Caco-2 (cell line): ENCODE measurements around the gene DEUP1. TPM values are rescaled to one million over a fixed set of nuclear protein-coding genes. Genes with fewer than 3 reads are reported as not detected.

Source experiments
- BruUV-seq: library from RNA; stranded (reverse); fragments of 400-500 nt; replicated peaks from 2 replicates; lab custom pipeline; 2021; lab: Mats Ljungman, UMichigan
- CTCF ChIA-PET: fragments of 300-600 bp; sonication (Branson Sonifier 250); formaldehyde crosslinking; loops from one replicate; lab custom pipeline; 2022; ENCODE audit warnings: antibody characterized with exemption; lab: Charles Lee
- POLR2A ChIA-PET: fragments of 300-600 bp; sonication (Branson Sonifier 250); formaldehyde crosslinking; loops from one replicate; lab custom pipeline; 2022; ENCODE audit warnings: antibody characterized with exemption; lab: Charles Lee
- DNase-seq, 2 experiments: peaks; one replicate each; pipeline versions ENCODE4 v3.0.0 to v3.0.0-alpha.2; 2020 to 2022
- H3K27me3 ChIP-seq: replicated peaks from 2 replicates; pipeline ENCODE4 v1.6.0; 2011; ENCODE audit warnings: low read length; ENCODE audit not compliant: control insufficient read depth, insufficient read depth
- H3K36me3 ChIP-seq: 2 replicates; pipeline ENCODE4 v1.5.1; 2011; ENCODE audit warnings: low read length; ENCODE audit not compliant: control insufficient read depth, insufficient read depth
- H3K4me1 ChIP-seq: fragments of 250-450 bp; sonication (Bioruptor Pico); 2 replicates; pipeline ENCODE4 v1.5.1; 2020; ENCODE audit warnings: mild to moderate bottlenecking
- H3K4me3 ChIP-seq: 2 replicates; pipeline ENCODE4 v1.5.1; 2011; ENCODE audit warnings: low read depth, mild to moderate bottlenecking, control low read depth, low read length
- H3K9me3 ChIP-seq: fragments of 250-450 bp; sonication (Bioruptor Pico); 2 replicates; pipeline ENCODE4 v1.5.1; 2020; ENCODE audit warnings: mild to moderate bottlenecking, moderate library complexity
- H3K27ac Mint-ChIP-seq: one replicate; pipeline ENCODE4 v1.8.0; 2022; ENCODE audit warnings: mixed read lengths; ENCODE audit not compliant: unreplicated experiment
- H3K27me3 Mint-ChIP-seq: one replicate; pipeline ENCODE4 v1.8.0; 2022; ENCODE audit warnings: mixed read lengths; ENCODE audit not compliant: insufficient read depth, unreplicated experiment
- H3K36me3 Mint-ChIP-seq: one replicate; pipeline ENCODE4 v1.8.0; 2022; ENCODE audit warnings: mild to moderate bottlenecking, mixed read lengths; ENCODE audit not compliant: insufficient read depth, unreplicated experiment
- H3K4me1 Mint-ChIP-seq: one replicate; pipeline ENCODE4 v1.8.0; 2022; ENCODE audit warnings: low read depth, mixed read lengths; ENCODE audit not compliant: unreplicated experiment
- H3K4me3 Mint-ChIP-seq: one replicate; pipeline ENCODE4 v1.8.0; 2022; ENCODE audit warnings: mild to moderate bottlenecking, moderate library complexity, mixed read lengths; ENCODE audit not compliant: unreplicated experiment
- H3K9me3 Mint-ChIP-seq: one replicate; pipeline ENCODE4 v1.8.0; 2022; ENCODE audit warnings: mixed read lengths; ENCODE audit not compliant: unreplicated experiment
- CTCF ChIP-seq, 2 experiments: fragments of 200-600 bp in 1 of 2; IDR thresholded peaks; 1 replicate in 1 of 2; 2 replicates in 1 of 2; pipeline versions ENCODE4 v1.5.1 to v1.8.0; 2011 to 2022; ENCODE audit warnings: antibody characterized with exemption in 1 of 2, control low read depth in 1 of 2, inconsistent platforms in 1 of 2, low read depth in 1 of 2, low read length in 1 of 2, mild to moderate bottlenecking in 1 of 2, moderate library complexity in 1 of 2; ENCODE audit not compliant: insufficient read depth in 1 of 2, severe bottlenecking in 1 of 2, unreplicated experiment in 1 of 2
- intact Hi-C: fragments of 100-400 bp; cut with micrococcal nuclease; formaldehyde crosslinking; loops from one replicate; pipeline ENCODE4 v1.10.0; 2022; ENCODE audit not compliant: unreplicated experiment
- total RNA-seq: library from RNA; stranded (reverse); gene quantifications from 2 replicates; pipeline ENCODE4 v1.2.3, GENCODE V29; 2022

Gene DEUP1
- total RNA-seq, 1 experiment from 2014 or later = 0.25 TPM

GRCh38 chr11:93476796-93477195 is 146.3 kb downstream of the DEUP1 start:
- Histone ChIP-seq H3K36me3 (no peaks in the 10 kb centered on the region), H3K4me1 (no peaks in the 10 kb centered on the region), H3K27me3 (no peaks in the 10 kb centered on the region), H3K4me3 (no peak overlapping the region), H3K9me3 (no peaks in the 10 kb centered on the region)
- H3K9me3 Mint-ChIP-seq = no peaks in the 10 kb centered on the region
- ChIA-PET POLR2A (no interaction called here), CTCF (no interaction called here)
- no peak for TF ChIP-seq CTCF (IDR thresholded peaks at IDR 0.05; ENCODE audit: insufficient read depth in 1 of 2, low read depth in 1 of 2, low read length in 1 of 2, severe bottlenecking in 1 of 2, unreplicated experiment in 1 of 2)
- H3K4me1 Mint-ChIP-seq = peaks cover 9% of the 10 kb centered on the region
- intact Hi-C loops = no loop called here
- H3K36me3 Mint-ChIP-seq = no peaks in the 10 kb centered on the region
- no peak for DNase-seq
- no peak overlapping the region for H3K27ac Mint-ChIP-seq
- no TSS peak for BruUV-seq
- H3K27me3 Mint-ChIP-seq = no peaks in the 10 kb centered on the region
- no peak overlapping the region for H3K4me3 Mint-ChIP-seq

DNA sequence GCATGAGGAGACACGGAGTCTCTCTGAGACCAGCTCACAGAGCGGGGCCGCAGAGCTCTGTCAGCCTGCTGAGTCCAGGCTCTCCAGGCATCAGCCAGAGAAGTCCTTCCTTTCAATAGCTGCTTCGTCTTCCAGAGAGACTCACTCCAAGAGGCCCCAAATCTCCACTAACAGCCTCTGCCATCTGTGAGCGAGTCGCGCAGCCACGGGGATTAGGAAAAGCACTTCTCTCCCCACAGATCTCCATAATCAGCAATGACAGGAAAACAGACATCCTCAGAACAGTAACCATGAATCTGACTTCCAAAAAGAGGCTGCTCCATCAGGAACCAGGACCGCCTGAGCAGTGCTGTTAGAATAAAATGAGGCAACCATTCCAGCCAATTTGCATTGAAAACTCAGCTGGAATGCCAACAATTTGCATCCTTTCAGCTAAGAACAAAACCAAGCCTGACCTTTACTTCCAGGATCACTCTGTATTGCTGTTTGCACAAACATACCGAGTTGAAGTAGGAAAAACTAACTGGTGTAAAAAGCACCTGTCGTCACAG is 147.2 kb downstream of the DEUP1 start:
- no TSS peak for BruUV-seq
- no peaks in the 10 kb centered on the region for H3K27me3 ChIP-seq
- H3K4me3 ChIP-seq = no peak overlapping the region
- no peak for TF ChIP-seq CTCF (IDR thresholded peaks at IDR 0.05; ENCODE audit: insufficient read depth in 1 of 2, low read depth in 1 of 2, low read length in 1 of 2, severe bottlenecking in 1 of 2, unreplicated experiment in 1 of 2)
- H3K4me1 ChIP-seq = no peaks in the 10 kb centered on the region
- no peaks in the 10 kb centered on the region for H3K9me3 ChIP-seq
- peaks cover 9% of the 10 kb centered on the region for H3K4me1 Mint-ChIP-seq
- no peaks in the 10 kb centered on the region for H3K9me3 Mint-ChIP-seq
- no peaks in the 10 kb centered on the region for H3K36me3 ChIP-seq
- DNase-seq = no peak
- CTCF ChIA-PET = interaction anchor here (0.6 kb wide), 1 partner anchor 54 kb away, joined by 3 read pairs; no protein-coding TSS in a partner anchor
- POLR2A ChIA-PET = no interaction called here
- no peaks in the 10 kb centered on the region for H3K36me3 Mint-ChIP-seq
- H3K27me3 Mint-ChIP-seq = no peaks in the 10 kb centered on the region
- intact Hi-C loops = no loop called here
- no peak overlapping the region for H3K27ac Mint-ChIP-seq
- no peak overlapping the region for H3K4me3 Mint-ChIP-seq

GRCh38 chr11:93478841-93479240 is 148.3 kb downstream of the DEUP1 start:
- Histone ChIP-seq H3K27me3 (no peaks in the 10 kb centered on the region), H3K36me3 (no peaks in the 10 kb centered on the region), H3K4me3 (no peak overlapping the region), H3K4me1 (no peaks in the 10 kb centered on the region), H3K9me3 (no peaks in the 10 kb centered on the region)
- H3K27ac Mint-ChIP-seq = no peak overlapping the region
- no peak for TF ChIP-seq CTCF (IDR thresholded peaks at IDR 0.05; ENCODE audit: insufficient read depth in 1 of 2, low read depth in 1 of 2, low read length in 1 of 2, severe bottlenecking in 1 of 2, unreplicated experiment in 1 of 2)
- CTCF ChIA-PET = no interaction called here
- no peaks in the 10 kb centered on the region for H3K36me3 Mint-ChIP-seq
- intact Hi-C loops = no loop called here
- POLR2A ChIA-PET = no interaction called here
- no peaks in the 10 kb centered on the region for H3K27me3 Mint-ChIP-seq
- H3K4me3 Mint-ChIP-seq = no peak overlapping the region
- BruUV-seq = no TSS peak
- H3K4me1 Mint-ChIP-seq = peaks cover 9% of the 10 kb centered on the region
- H3K9me3 Mint-ChIP-seq = no peaks in the 10 kb centered on the region
- DNase-seq = no peak
